Measurements from ENCODE around the gene ANO6.

DNA sequence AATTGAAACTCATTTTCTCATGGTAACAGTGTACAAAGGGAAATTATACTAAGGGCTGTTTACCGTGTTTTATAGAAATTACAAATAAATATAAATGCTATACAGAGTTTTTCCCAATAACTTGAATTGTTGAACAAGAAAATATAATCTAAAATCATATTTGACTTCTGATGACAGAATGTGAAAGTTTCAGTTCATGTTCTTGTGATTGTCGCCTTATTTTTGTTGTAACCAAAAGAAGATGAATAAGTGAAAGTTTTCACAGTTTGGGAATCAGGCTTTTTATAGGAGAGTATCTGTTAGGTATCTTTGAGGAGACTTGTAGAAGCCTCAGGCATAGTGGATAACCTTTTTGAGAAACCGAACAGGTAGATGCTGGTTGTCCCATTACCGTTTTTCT is 28.1 kb downstream of the ANO6 start:
- no peak for TF ChIP-seq CTCF (conservative IDR thresholded peaks at IDR 0.05 in 1 of 2, IDR thresholded peaks at IDR 0.05 in 1 of 2; ENCODE audit: extremely low read depth in 1 of 2, insufficient read depth in 1 of 2, low read depth in 1 of 2, low read length in 2 of 2)
- TF ChIP-seq EZH2 (IDR thresholded peaks at IDR 0.05; ENCODE audit: borderline replicate concordance, low read length): no peak

All from mammary epithelial cell (primary cell).